ENCODE results near the gene VSIG4.

GRCh38 chrX:66018585-66019309, 21.1 kb downstream of the VSIG4 start:
- TF ChIP-seq CTCF (IDR thresholded peaks at IDR 0.05) (no peak), POLR2A (IDR thresholded peaks at IDR 0.05) (no peak)
